ENCODE data around the gene TMEM98.
"Not testable (repeated sequence)": the region's sequence is repeated elsewhere in the genome, so short reads cannot be mapped to it uniquely, and the experiment has no call there.

Gene TMEM98

GRCh38 chr17:32987453-32987805, 59.5 kb downstream of the TMEM98 start:
- DNase-seq, result not testable (repeated sequence)

GRCh38 chr17:32987868-32988267, 59.9 kb downstream of the TMEM98 start:
- not testable (repeated sequence) for DNase-seq

DNA sequence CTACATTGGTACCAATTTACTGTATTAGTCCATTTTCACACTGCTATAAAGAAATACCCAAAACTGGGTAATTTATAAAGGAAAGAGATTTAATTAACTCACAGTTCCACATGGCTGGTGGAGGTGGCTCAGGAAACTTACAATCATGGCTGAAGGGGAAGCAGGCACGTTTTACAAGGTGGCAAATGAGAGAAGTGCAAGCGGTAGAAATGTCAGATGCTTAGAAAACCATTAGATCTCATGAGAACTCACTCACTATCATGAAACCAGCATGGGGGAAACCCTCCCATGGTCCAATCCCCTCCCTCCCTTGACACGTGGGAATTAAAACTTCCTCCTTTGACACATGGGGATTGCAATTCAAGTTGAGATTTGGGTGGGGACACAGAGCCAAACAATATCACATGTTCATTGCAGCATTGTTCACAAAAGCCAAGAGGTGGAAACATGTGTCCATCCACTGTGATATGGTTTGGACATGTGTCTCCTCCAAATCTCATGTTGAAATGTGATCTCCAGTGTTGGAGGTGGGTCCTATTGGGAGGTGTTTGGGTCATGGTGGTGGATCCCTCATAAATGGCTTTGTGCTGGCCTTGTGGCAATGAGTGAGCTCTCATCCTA, 60.6 kb downstream of the TMEM98 start:
- no peak for DNase-seq

GRCh38 chr17:32992321-32993033, 64.5 kb downstream of the TMEM98 start:
- DNase-seq, result no peak

GRCh38 chr17:32993977-32994376, 66.0 kb downstream of the TMEM98 start:
- no peak for DNase-seq

All from NCI-H146 (cell line).